Right hindlimb (tissue), 1 donor: ENCODE measurements around the gene TSPAN15.
"Not testable (repeated sequence)": the region's sequence is repeated elsewhere in the genome, so short reads cannot be mapped to it uniquely, and the experiment has no call there.

Source experiments
- DNase-seq: peaks from one replicate; pipeline ENCODE4 v3.0.0-alpha.2; 2018

TSPAN15 gene

DNA sequence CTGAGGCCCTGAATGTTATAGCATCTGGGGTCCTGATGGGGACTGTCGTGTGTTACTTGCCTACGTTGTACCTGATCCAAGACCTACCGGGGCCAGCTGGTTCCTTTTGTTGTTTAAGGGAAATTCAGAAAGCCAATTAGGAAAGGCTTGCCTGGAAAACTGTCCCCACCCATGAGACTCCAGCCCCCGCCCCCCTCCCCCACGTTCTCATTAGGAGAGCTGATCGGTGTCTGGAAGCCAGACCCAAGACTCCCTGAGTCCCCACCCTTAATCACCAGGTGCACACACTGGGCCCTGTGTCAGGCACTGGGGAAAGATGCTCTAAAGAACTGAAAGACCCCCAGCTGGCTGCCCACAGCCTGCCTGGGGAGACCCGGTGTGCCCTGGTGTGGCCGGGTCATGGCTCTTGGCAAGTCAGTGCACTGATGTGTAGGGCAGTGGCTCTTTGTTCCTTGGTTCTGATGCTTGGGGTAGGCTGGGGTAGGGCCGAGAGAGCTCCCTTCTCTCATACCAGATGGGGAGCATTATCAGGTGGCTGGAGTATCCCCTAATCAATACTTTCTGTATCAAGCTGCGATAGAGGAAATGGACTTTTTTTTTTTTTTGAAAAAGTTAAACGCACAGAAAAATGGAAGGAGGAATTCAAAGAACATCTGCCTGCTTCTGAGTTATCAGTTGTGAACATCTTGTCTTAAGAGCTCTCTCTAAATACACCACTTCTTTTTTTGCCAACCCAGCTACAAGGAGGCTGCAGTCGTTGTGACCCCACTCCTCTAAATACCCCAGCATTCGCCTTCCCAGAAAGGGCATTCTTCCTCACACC lies 16.9 kb downstream of the TSPAN15 start:
- no peak for DNase-seq

DNA sequence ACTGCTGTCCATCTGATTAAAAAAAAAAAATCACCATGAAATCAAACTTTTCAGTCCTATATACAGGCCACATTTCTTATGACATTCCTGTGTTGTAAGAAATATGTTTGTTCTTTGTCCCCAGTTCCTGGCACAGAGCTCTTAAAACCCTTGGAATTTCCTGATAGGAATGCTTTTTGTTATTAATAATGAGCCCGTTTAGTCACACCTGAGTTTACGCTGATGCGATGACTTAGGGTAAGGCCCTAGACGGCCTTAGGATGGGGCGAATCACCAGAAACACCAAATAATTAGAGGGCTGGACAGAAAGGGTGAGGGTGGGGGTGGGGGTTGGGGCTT lies 17.5 kb downstream of the TSPAN15 start:
- no peak for DNase-seq

DNA sequence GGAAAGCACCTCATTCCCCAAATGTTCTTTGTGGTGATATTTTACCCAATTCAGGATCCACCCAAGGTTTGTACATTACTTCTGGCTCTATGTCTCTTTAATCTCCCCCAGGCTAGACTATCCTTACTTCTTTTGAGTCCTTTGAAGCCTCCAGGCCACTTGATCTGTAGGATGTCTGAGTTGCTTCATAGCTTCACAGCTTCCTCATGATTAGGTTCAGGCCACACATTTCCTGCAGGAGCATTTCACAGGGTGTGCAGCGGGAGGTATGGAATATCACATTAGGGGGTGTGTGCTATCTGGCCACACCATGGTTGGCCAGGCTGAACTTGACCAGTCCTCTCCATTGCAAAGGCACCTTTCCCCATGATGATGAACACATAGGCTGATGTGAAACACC lies 18.7 kb downstream of the TSPAN15 start:
- DNase-seq: no peak

DNA sequence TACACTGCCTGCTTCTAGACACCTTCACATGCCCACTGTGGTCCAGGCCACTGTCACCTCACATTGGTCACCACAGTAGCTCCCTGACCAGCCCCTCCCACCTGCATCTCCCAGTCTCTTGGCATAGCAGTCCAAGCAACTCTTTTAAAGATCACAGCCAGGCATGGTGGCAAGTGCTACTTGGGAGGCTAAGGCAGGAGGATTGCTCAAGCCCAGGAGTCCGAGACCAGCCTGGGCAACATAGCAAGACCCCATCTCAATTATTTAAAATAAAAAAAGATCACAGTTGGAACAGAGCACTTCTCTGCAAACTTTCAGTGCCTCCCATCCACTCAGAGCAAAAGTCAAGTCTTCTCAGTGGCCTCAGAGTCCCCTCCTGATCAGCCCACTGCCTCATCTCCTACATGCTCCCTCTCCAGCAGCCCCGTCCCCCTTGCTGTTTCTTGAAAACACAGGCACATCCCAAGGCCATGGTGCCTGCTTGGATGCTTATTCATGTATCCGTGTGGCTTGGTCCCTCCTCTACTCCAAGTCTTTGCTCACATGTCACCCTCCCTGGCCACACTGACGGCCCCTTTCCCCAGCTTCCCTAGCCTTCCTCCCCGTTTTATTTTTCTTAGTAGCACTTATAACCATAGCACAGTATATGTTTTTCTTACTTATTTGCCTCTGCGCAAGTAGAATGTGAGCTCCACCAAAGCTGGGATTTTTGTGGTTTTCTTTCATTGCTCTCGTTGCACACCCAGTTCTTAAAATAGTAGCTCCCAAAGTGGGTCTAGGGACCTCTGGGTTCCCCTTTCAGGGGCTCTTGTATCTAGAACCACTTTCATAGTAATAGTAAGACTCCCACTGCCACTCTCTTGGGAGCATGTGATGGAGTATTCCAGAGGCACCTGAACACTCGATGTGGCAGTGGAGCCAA lies 19.5 kb downstream of the TSPAN15 start:
- DNase-seq: no peak

DNA sequence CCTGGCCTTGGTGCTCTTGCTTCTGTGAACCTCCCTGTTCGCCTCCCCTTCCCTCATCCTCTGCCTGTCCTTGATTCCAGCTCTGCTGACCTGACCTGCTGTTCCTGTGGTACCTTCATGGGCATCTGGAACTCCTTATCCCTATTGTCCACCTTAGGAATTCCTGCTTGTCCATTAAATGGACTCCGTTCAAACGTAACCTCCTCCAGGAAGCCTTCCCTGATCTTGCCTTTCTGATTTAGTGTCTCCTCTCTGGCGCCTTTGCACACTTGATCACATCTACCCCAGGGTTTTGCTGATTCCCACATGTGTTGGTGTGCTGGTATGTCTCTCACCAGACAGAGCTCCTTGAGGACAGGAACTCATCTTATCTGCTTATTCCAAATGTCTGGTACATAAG lies 20.9 kb downstream of the TSPAN15 start:
- DNase-seq: no peak

DNA sequence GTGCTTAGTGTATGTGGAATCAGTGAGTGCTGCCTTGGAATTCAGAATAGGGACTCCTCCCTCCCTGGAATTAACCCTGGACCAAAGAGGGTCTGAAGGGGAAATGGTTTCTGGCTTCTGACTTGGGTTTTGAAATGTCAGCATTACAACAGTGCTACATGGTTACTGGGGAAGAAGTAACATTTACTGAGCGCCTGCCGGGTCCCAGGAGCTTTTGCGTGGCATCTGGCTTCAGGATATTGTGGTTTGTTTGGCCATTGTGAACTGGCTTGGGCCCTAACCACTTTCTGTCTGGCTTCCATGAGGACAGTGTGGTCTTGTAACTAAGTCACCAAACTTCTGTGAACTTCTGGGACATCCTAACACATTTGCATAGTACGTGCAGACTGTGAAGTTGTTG lies 21.3 kb downstream of the TSPAN15 start:
- no peak for DNase-seq

DNA sequence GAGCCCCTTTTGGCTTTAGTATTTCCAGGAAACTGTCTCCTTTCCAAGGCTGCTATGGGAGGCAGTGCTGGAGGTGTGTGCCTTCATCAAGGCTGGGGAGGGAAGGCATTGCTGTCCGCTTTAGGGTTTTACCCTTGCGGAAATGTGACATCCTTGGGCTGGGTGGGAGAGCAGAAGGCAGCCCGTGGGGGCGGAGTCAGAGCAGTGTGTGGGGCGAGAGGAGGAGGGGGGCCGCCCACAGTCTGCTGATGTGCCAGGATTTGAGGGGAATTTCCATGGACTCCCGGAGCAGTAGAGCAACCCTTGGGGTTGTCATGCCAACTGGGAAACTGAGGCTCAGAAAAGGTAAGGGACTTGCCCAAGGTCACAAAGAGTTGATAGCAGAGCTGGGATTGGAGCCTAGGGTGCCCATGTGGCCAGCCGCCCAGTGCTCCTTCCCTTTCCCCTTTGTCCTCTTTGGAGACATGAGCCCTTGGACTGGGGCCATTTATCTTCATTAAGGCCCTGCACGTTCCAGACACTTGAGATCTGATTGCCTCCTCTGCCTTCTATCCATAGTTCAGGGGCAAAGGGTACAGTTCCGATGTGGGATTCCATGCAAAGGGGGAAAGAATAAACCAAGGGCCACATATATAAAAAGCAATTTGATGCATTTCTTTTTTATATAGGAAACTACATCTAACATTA lies 22.2 kb downstream of the TSPAN15 start:
- DNase-seq: no peak

DNA sequence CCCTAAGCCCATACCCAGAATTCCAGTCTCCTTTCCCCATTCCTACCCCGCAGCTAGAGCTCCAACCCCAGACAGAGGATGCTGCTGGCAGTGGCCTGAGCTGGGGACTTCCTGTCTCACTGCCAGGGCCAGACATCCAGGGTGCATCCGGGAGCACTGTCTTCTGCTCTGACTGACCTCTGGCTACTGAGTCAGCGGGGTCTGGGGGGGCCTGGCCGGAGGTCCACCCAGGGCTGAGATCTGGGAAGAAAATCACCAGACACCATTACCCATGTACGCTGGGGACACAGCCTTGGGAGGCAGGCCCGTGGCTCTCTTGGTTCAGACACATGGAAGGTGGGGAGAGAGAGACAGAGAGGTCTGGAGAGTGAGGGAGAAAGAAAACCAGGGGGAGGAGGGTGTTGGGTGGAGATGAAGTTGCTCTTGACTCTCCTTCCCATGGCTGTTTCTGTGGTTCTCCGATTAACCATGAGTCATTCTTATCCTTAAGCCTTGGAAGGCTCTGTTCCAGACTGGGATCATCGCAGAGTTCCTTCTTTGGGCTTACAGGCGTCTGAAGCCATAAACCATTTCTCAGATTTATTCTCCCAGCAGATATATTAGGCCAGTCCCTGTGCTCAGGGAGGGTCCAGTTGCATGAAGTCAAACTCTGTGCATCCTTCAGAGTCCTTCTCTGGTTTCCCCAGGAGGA lies 23.6 kb downstream of the TSPAN15 start:
- DNase-seq: no peak

DNA sequence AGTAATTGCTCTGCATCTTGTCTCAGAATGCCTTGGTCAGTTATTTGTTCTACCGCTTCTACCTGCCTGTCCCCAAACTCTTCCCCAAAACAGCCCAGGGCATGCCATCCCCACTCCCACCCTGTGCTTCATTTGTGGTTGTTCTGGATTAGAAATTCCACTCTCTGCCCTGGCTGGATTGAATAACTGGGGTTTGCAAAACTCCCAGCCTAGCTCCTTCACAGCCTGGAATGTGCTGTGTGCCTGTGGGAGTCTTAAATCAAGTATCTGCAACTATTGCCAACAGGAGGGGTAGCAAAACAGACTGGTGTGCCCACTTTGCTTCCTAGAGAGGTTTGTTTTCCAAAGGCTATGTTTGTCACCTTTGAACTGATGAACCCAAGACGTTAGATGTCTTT lies 24.2 kb downstream of the TSPAN15 start:
- DNase-seq: no peak

DNA sequence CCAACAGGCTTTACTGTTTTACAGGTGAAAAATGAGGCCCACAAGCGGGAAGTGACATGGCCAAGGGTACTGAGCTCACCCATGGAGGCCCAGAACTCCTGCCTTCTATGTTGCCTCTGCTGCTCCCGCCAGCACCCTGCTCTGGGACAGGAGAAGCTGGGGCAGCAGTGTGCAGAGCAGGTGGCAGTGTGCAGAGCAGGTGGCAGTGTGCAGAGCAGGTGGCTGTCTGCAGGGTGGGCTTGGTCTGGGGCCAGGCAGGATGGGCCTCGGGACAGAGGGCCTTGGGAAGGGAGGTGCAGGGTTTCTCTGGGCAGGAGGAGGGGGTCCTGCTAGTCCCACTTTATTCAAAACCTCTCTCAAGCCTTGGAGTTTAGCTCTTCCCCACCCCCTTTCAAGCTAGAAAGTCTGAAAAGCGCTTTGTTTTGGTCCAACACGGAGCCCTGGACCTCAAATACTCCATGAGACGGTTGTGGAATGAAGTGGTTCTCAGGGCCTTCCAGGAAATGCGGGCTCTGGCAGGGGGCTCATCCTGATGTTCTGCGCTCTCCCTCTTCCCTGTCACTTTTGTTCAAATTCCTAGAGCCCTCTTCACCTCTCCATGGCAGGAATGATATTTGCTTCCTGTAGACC lies 26.8 kb downstream of the TSPAN15 start:
- DNase-seq: no peak

DNA sequence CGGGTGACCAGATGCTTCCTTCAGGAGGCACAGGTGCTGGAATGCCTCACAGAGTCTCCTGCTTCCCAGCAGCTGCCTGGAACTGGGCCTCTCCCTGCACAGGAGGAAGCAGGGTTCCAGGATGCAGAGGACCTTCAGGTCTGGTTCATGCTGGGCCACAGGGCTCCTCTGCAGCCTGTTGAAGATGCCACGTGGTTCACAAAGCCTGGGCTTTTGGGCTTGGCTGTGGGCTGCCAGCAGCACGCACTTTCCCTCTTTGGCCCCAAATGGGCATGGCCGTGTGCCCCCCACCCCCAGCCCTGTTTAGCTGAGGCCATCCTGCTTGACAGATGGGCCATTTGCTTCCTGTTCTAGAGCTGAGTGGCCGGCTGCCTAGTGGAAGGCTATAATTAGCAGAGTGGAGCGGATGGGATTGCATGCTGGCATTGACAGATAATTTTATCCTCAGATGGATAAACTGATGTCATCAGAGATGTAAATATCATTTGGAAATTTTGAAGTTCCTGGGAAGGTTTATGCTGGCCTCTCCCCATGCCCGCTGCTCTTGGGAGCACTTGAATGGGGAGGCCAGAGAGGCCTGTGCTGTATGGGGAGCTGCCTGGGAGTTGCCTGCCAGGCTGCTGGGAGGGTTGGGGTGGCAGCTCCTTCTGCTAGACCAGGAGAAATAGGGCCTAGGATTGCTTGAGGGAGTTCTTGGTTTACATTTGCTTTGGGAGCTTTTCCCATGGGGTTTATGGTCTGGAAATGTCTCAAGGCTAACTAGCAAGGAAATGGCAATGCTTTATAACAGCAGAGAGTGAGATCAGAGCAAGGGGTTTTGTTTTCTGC lies 28.2 kb downstream of the TSPAN15 start:
- DNase-seq: peak; percentile 79

DNA sequence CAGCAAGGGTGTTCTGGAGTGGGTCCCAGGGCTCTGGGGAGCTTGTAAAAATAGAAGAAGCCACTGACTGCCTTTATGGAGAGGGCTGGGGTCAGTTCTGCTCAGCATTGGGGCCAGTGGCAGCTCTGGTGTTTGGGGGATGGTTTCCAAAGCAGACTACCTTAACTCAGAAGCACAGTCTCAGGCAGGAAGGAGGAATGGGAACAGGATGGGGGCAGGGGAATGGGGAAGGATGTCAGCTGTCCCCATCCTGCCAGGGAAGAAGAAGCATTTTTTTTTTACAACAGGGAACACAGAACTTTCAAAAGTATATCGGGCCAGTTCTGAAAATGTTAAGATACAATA lies 28.8 kb downstream of the TSPAN15 start:
- DNase-seq: no peak

DNA sequence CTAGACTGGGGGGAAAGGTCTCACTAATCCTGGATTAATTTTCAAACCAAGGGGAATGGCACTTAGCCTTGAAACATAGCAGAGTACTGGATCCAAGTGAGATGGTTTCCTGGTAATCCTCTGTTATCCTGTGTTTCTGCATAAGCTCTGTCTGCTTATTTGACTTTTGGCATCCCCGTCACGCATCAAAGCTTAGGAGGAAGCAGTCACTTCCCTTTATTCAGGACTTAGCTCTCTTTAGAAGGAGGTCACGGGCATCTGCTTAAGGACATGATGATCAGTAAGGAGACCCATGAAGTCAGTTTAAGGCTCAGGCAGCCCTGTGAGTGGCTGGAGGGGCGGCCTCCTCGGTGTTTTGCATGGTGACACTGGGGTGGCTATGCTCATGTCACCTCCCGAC lies 30.0 kb downstream of the TSPAN15 start:
- no peak for DNase-seq

DNA sequence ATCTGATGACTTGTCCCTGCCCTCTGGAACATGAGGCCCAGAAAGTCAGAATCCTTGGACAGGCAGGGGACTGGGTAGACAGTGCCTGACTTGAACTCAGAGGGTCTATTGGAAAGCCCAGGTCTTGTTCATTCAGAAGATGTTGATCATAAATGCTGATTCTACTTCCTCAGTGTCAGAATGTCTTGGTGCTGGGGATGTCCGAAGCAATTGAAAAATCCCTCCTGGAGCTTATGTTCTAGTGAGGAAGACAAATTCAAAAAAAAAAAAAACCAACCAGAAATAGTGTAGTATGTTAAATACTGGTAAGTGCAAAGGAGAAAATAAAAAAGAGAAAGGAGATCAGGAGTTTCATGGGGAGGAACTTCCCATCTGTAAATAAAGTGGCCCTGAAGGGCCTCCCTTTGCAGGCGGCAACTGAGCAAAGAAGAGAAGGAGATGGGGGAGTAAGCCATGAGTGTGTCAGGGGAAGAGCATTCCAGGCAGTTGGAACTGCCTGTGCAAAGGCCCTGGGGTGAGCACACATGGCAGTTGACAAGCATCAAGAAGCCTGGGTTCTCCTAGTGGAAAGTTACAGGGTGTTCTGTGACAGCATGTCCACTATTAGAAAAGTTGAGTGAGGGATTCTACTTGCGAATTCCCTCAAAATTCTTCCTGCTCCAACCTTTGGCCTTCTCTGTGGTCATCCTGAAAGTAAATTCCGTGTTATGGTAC lies 30.7 kb downstream of the TSPAN15 start:
- no peak for DNase-seq

DNA sequence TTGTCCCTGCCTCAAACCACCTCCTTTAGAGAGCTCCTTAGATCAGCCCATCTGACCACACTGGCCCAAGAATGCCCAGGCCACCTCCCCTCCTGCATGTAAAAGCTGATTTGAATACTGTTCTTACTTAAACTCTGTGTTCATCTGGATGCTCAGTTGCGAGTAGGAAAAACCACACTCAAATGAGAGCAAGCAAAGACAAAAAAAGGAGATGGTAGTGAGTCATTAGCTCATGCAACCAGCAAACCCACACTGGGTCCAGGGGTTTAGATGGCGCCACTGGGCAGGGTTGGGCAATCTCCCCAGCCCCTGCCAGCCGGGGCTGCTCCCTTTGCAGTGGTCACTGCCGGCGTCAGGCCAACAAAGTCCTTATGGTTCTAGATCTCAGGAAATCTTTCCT lies 32.7 kb downstream of the TSPAN15 start:
- no peak for DNase-seq

DNA sequence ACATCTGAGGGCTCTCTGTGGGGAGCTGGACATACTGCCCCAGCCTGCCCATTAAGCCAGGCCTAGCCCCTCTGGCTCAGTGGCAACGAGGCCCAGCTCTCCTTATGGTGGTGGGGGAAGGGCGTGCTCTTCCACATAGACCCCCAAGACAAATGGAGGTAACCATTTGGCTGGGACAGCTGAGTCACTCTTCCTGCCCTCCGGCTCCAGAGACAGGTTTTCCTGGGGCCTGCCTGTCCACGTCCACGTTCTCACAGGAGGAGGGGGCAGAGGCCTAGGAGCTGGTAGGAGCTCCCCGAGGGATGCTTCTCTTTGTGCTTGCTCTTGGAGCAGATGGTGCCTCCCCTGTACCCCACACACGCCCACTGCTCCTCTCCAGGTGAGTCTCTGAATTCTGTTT lies 33.5 kb downstream of the TSPAN15 start:
- no peak for DNase-seq

DNA sequence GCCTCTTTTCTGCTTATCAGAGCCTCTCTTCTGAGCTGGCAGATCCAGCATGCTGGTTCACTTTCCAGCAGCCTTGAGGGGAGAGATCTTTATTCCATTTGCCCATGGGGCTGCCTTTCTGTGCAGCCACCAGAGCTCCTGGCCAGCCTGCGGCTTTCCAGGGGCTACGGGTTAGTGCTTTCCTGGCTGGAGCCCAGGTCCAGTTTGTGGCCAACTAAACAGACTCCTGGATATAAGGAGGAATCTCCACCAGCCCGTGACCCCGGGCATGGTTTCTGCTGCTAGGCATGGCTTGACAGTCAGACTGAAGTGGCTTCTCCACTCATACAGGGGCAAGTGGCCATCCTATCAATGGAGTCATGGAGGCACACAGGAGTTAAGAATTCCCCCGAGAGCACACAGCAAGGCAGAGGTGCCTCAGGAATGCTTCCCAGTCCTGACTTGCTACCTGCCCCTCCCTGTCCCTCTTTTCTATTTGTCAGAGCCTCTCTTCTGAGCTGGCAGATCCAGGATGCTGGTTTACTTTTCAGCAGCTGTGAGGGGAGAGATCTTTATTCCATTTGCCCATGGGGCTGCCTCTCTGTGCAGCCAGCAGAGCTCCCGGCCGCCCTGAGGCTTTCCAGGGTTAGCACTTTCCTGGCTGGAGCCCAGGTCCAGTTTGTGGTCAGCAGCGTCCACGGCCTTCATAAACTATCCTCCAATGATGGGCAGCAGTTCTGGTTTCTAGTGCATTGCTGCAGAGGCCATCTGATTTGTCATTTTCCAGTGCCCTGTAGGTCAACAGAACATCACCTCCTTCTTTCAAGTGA lies 35.9 kb downstream of the TSPAN15 start:
- no peak for DNase-seq

DNA sequence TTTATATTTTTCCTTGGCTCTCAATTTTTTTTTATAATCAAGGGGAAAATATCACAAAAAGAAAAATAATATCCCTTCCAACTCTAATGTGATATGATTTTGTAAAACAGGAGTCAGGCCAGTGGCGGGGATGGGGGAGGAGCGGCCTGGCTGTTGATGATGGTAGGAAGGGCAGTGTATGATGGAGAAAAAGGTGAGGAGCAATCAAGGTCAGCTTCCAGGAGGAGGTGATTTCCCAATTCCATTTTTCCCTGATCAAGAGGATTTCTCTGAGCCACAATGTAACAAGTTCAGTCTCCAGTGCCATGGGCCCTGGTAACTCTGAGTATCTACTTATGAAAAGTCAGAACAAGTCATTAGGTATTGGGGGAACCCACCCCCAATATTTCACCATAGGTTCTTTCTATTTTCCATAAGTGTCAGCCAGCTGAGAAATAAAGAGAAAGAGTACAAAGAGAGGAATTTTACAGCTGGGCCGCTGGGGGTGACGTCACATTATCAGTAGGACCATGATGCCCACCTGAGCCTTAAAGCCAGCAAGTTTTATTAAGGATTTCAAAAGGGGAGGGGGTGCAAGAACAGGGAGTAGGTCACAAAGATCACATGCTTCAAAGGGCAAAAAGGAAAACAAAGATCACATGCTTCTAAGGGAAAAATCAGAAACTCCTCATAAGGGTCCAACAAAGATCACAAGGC lies 37.0 kb downstream of the TSPAN15 start:
- not testable (repeated sequence) for DNase-seq

DNA sequence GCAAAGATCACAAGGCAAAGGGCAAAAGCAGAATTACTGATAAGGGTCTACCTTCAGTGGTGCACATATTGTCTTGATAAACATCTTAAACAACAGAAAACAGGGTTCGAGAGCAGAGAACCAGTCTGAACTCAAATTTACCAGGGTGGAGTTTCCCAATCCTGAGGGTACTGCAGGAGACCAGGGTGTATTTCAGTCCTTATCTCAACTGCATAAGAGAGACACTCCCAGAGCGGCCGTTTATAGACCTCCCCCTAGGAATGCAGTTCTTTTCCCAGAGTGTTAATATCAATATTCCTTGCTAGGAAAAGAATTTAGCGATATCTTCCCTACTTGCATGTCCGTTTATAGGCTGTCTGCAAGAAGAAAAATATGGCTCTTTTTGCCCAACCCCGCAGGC lies 37.6 kb downstream of the TSPAN15 start:
- not testable (repeated sequence) for DNase-seq
